Smooth muscle cell (in vitro differentiated cells): Measurements from ENCODE around the gene PHTF2. TPM values are rescaled to one million over a fixed set of nuclear protein-coding genes. Genes with fewer than 3 reads are reported as not detected.

Source experiments
- DNase-seq: peaks from one replicate; lab custom pipeline; 2025; ENCODE audit not compliant: unreplicated experiment; lab: John Stamatoyannopoulos, UW
- H2AFZ ChIP-seq: fragments of 200-600 bp; sonication (generic); 2 replicates; pipeline ENCODE4 v1.6.0; 2016; ENCODE audit warnings: antibody characterized with exemption, low read depth, mild to moderate bottlenecking
- H3F3A ChIP-seq: fragments of 200-600 bp; sonication (generic); 2 replicates; pipeline ENCODE4 v1.6.0; 2017; ENCODE audit warnings: antibody characterized with exemption, low read depth
- H3K27ac ChIP-seq: fragments of 200-600 bp; sonication (generic); 2 replicates; pipeline ENCODE4 v1.5.1; 2016; ENCODE audit warnings: low read depth, mild to moderate bottlenecking
- H3K27me3 ChIP-seq: fragments of 200-600 bp; sonication (generic); 2 replicates; pipeline ENCODE4 v1.6.1; 2016; ENCODE audit warnings: low read depth, mild to moderate bottlenecking
- H3K36me3 ChIP-seq: fragments of 200-600 bp; sonication (generic); 2 replicates; pipeline ENCODE4 v1.5.1; 2016; ENCODE audit warnings: low read depth
- H3K4me1 ChIP-seq: fragments of 200-600 bp; sonication (generic); 2 replicates; pipeline ENCODE4 v1.5.1; 2016; ENCODE audit warnings: low read depth
- H3K4me2 ChIP-seq: fragments of 200-600 bp; sonication (generic); 2 replicates; pipeline ENCODE4 v1.6.0; 2016; ENCODE audit warnings: mild to moderate bottlenecking
- H3K4me3 ChIP-seq: fragments of 200-600 bp; sonication (generic); 2 replicates; pipeline ENCODE4 v1.5.1; 2016; ENCODE audit warnings: mild to moderate bottlenecking
- H3K79me2 ChIP-seq: fragments of 200-600 bp; sonication (generic); 2 replicates; pipeline ENCODE4 v1.6.0; 2016; ENCODE audit warnings: low read depth, mild to moderate bottlenecking
- H3K9ac ChIP-seq: fragments of 200-600 bp; sonication (generic); 2 replicates; pipeline ENCODE4 v1.6.0; 2016; ENCODE audit warnings: low read depth
- H3K9me3 ChIP-seq: fragments of 200-600 bp; sonication (generic); replicated peaks from 2 replicates; pipeline ENCODE4 v1.5.1; 2016; ENCODE audit warnings: low read depth
- H4K20me1 ChIP-seq: fragments of 200-600 bp; sonication (generic); 2 replicates; pipeline ENCODE4 v1.6.0; 2016; ENCODE audit warnings: low read depth
- CTCF ChIP-seq: fragments of 200-600 bp; sonication (generic); IDR thresholded peaks from 2 replicates; pipeline ENCODE4 v1.5.1; 2017; ENCODE audit warnings: borderline replicate concordance, mild to moderate bottlenecking, antibody characterized with exemption; ENCODE audit not compliant: insufficient read depth, poor library complexity, severe bottlenecking
- WGBS: methylation state at CpG from one replicate; pipeline ENCODE4 v1.1.7; 2016; ENCODE audit warnings: low lambda C conversion rate; 5-methylcytosine and 5-hydroxymethylcytosine counted together
- polyA plus RNA-seq: library from polyadenylated mRNA; unstranded; fragments of >200 nt; fragmentation: Nextera tagmentation; extraction: Ambion mirVana; gene quantifications from 2 replicates; pipeline ENCODE4 v1.2.1, GENCODE V29; 2016
- total RNA-seq: library from RNA; depleted of rRNA; stranded (reverse); fragments of >200 nt; gene quantifications from 2 replicates; pipeline ENCODE4 v1.2.3, GENCODE V29; 2014

The PHTF2 gene
- total and polyA plus RNA-seq, 2 experiments from 2014 or later, result 66.6 to 100 TPM

- no peak overlapping the region for H3K4me2 ChIP-seq
- no peaks in the 10 kb centered on the region for H3K4me1 ChIP-seq
- no peak for TF ChIP-seq CTCF
- no peaks in the 10 kb centered on the region for H3F3A ChIP-seq
- no peaks in the 10 kb centered on the region for H4K20me1 ChIP-seq
- no peaks in the 10 kb centered on the region for H3K36me3 ChIP-seq
- H3K79me2 ChIP-seq, result no peaks in the 10 kb centered on the region
- no peak overlapping the region for H3K27ac ChIP-seq
- H3K9me3 ChIP-seq, result no peaks in the 10 kb centered on the region
- H3K27me3 ChIP-seq, result no peaks in the 10 kb centered on the region
- no peak for DNase-seq
- no peak overlapping the region for H3K4me3 ChIP-seq
- H3K9ac ChIP-seq, result no peak overlapping the region
- no peak overlapping the region for H2AFZ ChIP-seq
Measured at GRCh38 chr7:77967429-77967828, 168.9 kb downstream of the PHTF2 start.

GRCh38 chr7:77971726-77972125 lies 173.2 kb downstream of the PHTF2 start:
- no peaks in the 10 kb centered on the region for H3K79me2 ChIP-seq
- DNase-seq, result no peak
- no peaks in the 10 kb centered on the region for H3K27me3 ChIP-seq
- no peak for TF ChIP-seq CTCF
- no peaks in the 10 kb centered on the region for H3F3A ChIP-seq
- no peaks in the 10 kb centered on the region for H3K36me3 ChIP-seq
- H3K4me3 ChIP-seq, result no peak overlapping the region
- no peak overlapping the region for H2AFZ ChIP-seq
- H3K9me3 ChIP-seq, result no peaks in the 10 kb centered on the region
- no peaks in the 10 kb centered on the region for H4K20me1 ChIP-seq
- H3K4me1 ChIP-seq, result no peaks in the 10 kb centered on the region
- H3K4me2 ChIP-seq, result no peak overlapping the region
- no peak overlapping the region for H3K27ac ChIP-seq
- H3K9ac ChIP-seq, result no peak overlapping the region

GRCh38 chr7:77975672-77976480 lies 177.3 kb downstream of the PHTF2 start:
- Histone ChIP-seq H3K79me2 (no peaks in the 10 kb centered on the region), H3F3A (no peaks in the 10 kb centered on the region), H3K4me3 (no peak overlapping the region), H3K27me3 (no peaks in the 10 kb centered on the region), H2AFZ (no peak overlapping the region), H3K36me3 (no peaks in the 10 kb centered on the region), H3K9me3 (no peaks in the 10 kb centered on the region), H3K27ac (no peak overlapping the region), H3K4me2 (no peak overlapping the region), H3K9ac (no peak overlapping the region), H3K4me1 (no peaks in the 10 kb centered on the region), H4K20me1 (no peaks in the 10 kb centered on the region)
- DNase-seq, result no peak
- WGBS, result 91% methylated on average over 2 of the region's 2 CpGs
- no peak for TF ChIP-seq CTCF

- Histone ChIP-seq H3F3A (no peaks in the 10 kb centered on the region), H3K4me1 (no peaks in the 10 kb centered on the region), H3K4me3 (no peak overlapping the region), H2AFZ (no peak overlapping the region), H4K20me1 (no peaks in the 10 kb centered on the region), H3K9ac (no peak overlapping the region), H3K36me3 (no peaks in the 10 kb centered on the region), H3K27ac (no peak overlapping the region), H3K4me2 (no peak overlapping the region), H3K9me3 (no peaks in the 10 kb centered on the region), H3K27me3 (no peaks in the 10 kb centered on the region), H3K79me2 (no peaks in the 10 kb centered on the region)
- WGBS, result 56% methylated on average over 5 of the region's 5 CpGs
- no peak for DNase-seq
- TF ChIP-seq CTCF, result no peak
Measured at GRCh38 chr7:77979219-77979618, 180.6 kb downstream of the PHTF2 start.
